Epithelial cell of proximal tubule (primary cell): Measurements from ENCODE around the gene ARMC12. TPM values are rescaled to one million over a fixed set of nuclear protein-coding genes. Genes with fewer than 3 reads are reported as not detected.
A peak's percentile ranks its signal among the peaks of the same experiment; 100 is the strongest.

ENCODE experiments used
- DNase-seq: peaks from one replicate; pipeline ENCODE4 v3.0.0-alpha.2; 2011; ENCODE audit warnings: low read depth
- H3K4me3 ChIP-seq: 2 replicates; pipeline ENCODE4 v1.5.1; 2011; ENCODE audit warnings: low read depth, mild to moderate bottlenecking, low read length
- total RNA-seq: library from RNA; depleted of rRNA; stranded (reverse); fragments of >200 nt; gene quantifications from 2 replicates; pipeline ENCODE4 v1.2.3, GENCODE V29; 2015
- TF ChIP-seq, protein P1 (sequence below): conservative IDR thresholded peaks from 2 replicates; pipeline ENCODE4 v1.5.1; 2012; ENCODE audit warnings: low read depth, mild to moderate bottlenecking, low read length

ARMC12 gene
- total RNA-seq, 1 donor from 2014 or later: 0.29 TPM

GRCh38 chr6:35724471-35724870 lies 12.4 kb upstream of the ARMC12 start:
- no peak overlapping the region for H3K4me3 ChIP-seq
- no peak for DNase-seq
- TF ChIP-seq, protein P1, sequence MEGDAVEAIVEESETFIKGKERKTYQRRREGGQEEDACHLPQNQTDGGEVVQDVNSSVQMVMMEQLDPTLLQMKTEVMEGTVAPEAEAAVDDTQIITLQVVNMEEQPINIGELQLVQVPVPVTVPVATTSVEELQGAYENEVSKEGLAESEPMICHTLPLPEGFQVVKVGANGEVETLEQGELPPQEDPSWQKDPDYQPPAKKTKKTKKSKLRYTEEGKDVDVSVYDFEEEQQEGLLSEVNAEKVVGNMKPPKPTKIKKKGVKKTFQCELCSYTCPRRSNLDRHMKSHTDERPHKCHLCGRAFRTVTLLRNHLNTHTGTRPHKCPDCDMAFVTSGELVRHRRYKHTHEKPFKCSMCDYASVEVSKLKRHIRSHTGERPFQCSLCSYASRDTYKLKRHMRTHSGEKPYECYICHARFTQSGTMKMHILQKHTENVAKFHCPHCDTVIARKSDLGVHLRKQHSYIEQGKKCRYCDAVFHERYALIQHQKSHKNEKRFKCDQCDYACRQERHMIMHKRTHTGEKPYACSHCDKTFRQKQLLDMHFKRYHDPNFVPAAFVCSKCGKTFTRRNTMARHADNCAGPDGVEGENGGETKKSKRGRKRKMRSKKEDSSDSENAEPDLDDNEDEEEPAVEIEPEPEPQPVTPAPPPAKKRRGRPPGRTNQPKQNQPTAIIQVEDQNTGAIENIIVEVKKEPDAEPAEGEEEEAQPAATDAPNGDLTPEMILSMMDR: no peak

- no peak for DNase-seq
- H3K4me3 ChIP-seq: no peak overlapping the region
- TF ChIP-seq, protein P1: no peak
These were observed 11.6 kb upstream of the ARMC12 start for GRCh38 chr6:35725081-35725708.

- H3K4me3 ChIP-seq: no peak overlapping the region
- DNase-seq: no peak
These were observed 11.0 kb upstream of the ARMC12 start for GRCh38 chr6:35725721-35726438.

DNA sequence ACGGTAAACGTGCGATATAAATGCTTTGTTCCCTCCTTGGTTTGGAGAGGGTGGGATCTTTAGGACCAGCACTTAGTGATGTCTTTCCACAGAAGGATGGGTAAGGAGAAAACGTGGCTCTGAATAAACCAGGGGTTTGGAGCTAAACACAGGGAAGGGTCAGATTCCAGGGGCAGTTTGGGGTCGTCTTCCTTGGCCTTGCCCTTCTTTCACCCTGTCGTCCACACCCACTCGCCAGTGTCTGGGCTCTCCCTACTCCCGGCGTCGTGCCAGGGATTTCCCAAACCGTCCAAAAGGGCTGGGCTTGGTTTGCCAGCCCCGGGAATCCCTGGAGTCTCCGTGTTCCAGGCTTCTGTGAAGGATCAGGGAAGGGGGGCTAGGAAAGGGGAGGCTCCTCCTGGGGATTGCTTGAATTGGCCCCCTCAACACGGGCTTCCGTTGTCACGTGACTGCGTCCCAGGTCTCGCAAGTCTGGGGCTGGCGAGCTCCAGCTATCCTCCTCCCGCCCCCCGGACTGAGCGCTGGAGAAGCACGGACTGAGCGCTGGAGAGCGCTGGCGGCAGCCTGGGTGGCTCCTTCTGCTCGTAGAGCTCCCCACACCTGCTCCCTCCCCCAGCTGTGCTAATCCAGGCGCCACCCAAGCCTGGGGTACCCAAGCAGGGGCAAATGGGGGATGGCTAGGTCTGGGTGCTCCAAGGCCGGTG lies 9.4 kb upstream of the ARMC12 start:
- H3K4me3 ChIP-seq: peak overlapping the region; percentile 56
- TF ChIP-seq, protein P1: no peak
- DNase-seq: no peak

More at GRCh38 chr6:35725721-35726438, 11.0 kb upstream of the ARMC12 start:
- TF ChIP-seq, protein P1: no peak

DNA sequence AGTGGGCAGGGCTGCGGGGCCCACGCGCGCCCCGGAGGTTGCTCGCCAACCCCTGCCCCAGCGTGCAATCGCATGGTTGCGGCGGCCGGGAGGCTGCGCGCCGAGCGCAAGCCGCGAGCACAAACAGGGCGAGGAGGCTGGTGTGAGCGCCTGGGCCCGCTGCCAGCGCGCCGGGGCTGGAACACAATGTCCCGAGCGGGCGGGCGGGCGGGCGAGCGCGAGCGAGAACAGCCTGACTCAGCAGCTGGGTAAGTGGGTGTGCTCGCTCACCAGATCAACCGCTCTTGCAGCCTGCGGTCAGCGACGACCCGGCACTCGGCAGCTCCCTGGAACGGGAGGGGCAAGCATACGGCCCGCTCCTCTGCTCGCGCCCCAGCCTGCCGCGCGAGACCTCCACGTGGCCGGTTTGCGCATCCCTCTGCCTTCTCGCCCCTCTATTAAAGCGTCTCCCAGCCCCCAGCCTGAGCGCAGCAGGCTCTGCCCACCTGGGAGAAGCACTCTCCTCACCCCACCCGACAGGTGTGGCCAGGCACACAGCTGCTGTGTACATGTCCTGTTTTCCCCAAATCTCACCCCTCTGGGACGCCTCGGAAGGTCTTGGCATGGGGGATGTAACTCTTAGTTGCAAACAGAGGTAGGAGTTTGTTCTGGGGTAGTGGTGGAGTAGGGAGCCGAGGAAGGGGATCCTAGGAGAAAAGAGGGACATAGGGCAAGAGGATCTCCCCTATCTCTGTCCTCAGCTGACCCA lies 8.7 kb upstream of the ARMC12 start:
- TF ChIP-seq, protein P1: no peak
- no peak for DNase-seq
- H3K4me3 ChIP-seq: peak overlapping the region; percentile 56
